AG04449 (cell line): ENCODE results near the gene HDGFL2.

Experiments used
- CTCF ChIA-PET: fragments of 350-600 bp; formaldehyde crosslinking; extraction: SDS; loops from one replicate; lab custom pipeline; 2021; ENCODE audit warnings: antibody characterized with exemption; lab: Yijun Ruan, JAX
- POLR2A ChIA-PET: fragments of 400-600, 350-600 bp; formaldehyde crosslinking; extraction: SDS; loops from one replicate; lab custom pipeline; 2020; ENCODE audit warnings: antibody characterized with exemption, inconsistent platforms; lab: Yijun Ruan, JAX
- DNase-seq: peaks from one replicate; pipeline ENCODE4 v3.0.0-alpha.2; 2010; ENCODE audit warnings: low read depth, low spot score
- H3K4me3 ChIP-seq: 2 replicates; pipeline ENCODE4 v1.5.1; 2011; ENCODE audit warnings: low read depth, mild to moderate bottlenecking, control low read depth, low read length
- CTCF ChIP-seq: IDR thresholded peaks from one replicate; pipeline ENCODE4 v1.5.1; 2011; ENCODE audit warnings: mild to moderate bottlenecking, moderate library complexity, low read length, control low read depth, inconsistent platforms; ENCODE audit not compliant: insufficient read depth; ENCODE audit errors: missing control alignments

Gene HDGFL2

GRCh38 chr19:4443966-4444764 lies 27.9 kb upstream of the HDGFL2 start:
- no peak for TF ChIP-seq CTCF
- POLR2A ChIA-PET, result interaction anchor here (2.7 kb wide), 1 partner anchor 9 kb away, joined by 7 read pairs; no protein-coding TSS in a partner anchor
- no peak overlapping the region for H3K4me3 ChIP-seq
- no peak for DNase-seq
- CTCF ChIA-PET, result interaction anchor here (1.4 to 1.5 kb wide), 2 partner anchors 9 to 44 kb away, joined by 3 to 4 read pairs; partner anchors contain the start of gene SH3GL1

- ChIA-PET POLR2A (interaction anchor here (2.7 kb wide), 1 partner anchor 8 kb away, joined by 7 read pairs; no protein-coding TSS in a partner anchor), CTCF (interaction anchor here (1.3 to 1.5 kb wide), 2 partner anchors 8 to 10 kb away, joined by 3 to 4 read pairs; no protein-coding TSS in a partner anchor)
- TF ChIP-seq CTCF, result no peak
- no peak overlapping the region for H3K4me3 ChIP-seq
- DNase-seq, result no peak
These were observed 27.0 kb upstream of the HDGFL2 start for GRCh38 chr19:4444765-4445741.

- DNase-seq, result no peak
- POLR2A ChIA-PET, result interaction anchor here (2.7 kb wide), 1 partner anchor 7 kb away, joined by 7 read pairs; no protein-coding TSS in a partner anchor
- CTCF ChIA-PET, result interaction anchor here (1.3 kb wide), 1 partner anchor 9 kb away, joined by 4 read pairs; no protein-coding TSS in a partner anchor
- no peak for TF ChIP-seq CTCF
- no peak overlapping the region for H3K4me3 ChIP-seq
These were observed 26.0 kb upstream of the HDGFL2 start for GRCh38 chr19:4445963-4446703.

GRCh38 chr19:4446704-4447200 lies 25.3 kb upstream of the HDGFL2 start:
- no peak overlapping the region for H3K4me3 ChIP-seq
- POLR2A ChIA-PET, result interaction anchor here (0.7 kb wide), 1 partner anchor 10 kb away, joined by 4 read pairs; no protein-coding TSS in a partner anchor
- TF ChIP-seq CTCF, result no peak
- DNase-seq, result no peak
- CTCF ChIA-PET, result no interaction called here

- no peak for DNase-seq
- TF ChIP-seq CTCF, result no peak
- H3K4me3 ChIP-seq, result no peak overlapping the region
- ChIA-PET POLR2A (interaction anchor here (0.7 kb wide), 1 partner anchor 9 kb away, joined by 4 read pairs; no protein-coding TSS in a partner anchor), CTCF (interaction anchor here (0.6 kb wide), 1 partner anchor 9 kb away, joined by 3 read pairs; no protein-coding TSS in a partner anchor)
These were observed 24.6 kb upstream of the HDGFL2 start for GRCh38 chr19:4447327-4448146.
